ENCODE data around the gene CCDC33.
A peak's percentile ranks its signal among the peaks of the same experiment; 100 is the strongest.

CCDC33 gene

DNA sequence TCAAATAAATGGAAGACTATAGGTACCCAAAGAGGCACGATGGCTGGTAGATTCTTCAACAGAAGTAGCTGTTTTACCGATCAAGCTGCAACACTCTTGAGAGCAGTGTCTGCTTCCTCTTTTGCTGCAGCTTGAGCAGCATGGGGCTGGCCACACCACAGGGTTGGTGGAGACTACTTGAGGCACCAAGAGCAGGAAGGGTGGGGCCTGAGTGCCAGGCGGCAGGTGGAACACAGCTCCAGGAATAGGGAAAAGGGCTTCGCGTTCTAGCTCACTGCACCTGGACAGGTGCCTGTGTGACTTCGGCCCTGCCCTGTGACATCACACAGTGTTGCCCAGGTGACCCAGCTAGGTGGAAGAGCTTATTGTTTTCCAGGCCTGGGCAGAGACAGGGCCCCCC is at the start of gene CCDC33:
Gene CCDC33 (plus strand): TSS at position 365 of the 400 bp plus-strand sequence. CDS start 394 bp downstream, outside the sequence.
- DNase-seq: peak in 1 of 2 donors; percentile 28

DNA sequence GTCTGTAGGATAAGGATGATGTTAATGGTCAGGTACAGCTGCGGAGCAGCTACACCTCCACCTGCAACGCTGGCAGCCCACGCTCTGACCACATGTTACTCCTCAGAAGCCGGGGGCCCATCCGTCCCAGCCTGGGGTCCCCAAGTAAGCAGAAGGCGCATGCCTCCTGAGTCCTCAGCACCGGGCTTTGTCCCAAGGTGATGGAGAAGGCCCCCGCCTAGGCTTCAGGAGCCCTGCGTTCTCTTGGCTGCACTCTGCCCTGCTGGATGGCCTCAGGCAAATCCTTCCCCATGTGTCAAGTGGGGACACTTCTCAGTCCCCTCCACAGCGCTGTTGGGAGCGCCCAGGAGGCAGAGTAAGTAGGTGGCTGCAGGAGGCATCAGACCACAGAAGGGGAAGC is 47.9 kb upstream of the CCDC33 start:
- no peak for DNase-seq

DNA sequence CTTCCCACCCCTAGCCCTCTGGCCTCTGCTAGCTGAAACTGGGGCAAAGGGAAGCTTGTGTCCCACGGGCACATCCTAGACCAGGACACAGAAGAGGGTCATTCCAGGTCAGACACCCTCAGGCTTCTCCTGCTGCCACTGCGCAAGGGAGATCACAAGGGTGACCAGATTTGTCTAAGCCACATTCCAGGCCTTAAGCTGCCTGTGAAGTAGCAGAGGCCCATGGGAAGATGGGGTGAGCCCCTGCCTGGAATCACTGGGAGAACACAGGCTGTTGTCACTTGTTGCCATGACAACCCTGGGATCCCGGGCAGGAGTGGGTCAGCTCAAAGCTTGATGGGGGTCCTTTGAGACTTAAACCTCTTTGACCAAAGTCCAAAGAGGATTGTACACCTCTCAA is 44.3 kb upstream of the CCDC33 start:
- no peak for DNase-seq

DNA sequence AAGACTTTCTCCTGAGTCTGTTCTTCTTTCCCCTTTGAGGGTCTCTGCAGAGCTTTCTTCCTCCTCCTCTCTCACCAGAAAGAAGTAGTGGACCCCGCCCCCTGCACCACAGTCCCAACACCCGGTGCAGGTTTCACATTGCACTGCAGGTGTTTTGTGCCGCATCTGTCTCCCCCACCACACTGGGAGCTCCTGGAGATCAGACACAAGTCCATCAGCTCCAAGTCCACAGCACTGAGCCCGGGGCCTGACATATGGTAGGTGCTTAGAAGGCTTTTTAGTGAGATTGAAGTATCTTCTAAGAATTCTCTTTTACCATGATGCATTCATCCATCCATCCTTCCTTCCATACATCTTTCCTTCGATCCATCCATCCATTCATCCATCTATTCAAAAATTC is 43.4 kb upstream of the CCDC33 start:
- no peak for DNase-seq

DNA sequence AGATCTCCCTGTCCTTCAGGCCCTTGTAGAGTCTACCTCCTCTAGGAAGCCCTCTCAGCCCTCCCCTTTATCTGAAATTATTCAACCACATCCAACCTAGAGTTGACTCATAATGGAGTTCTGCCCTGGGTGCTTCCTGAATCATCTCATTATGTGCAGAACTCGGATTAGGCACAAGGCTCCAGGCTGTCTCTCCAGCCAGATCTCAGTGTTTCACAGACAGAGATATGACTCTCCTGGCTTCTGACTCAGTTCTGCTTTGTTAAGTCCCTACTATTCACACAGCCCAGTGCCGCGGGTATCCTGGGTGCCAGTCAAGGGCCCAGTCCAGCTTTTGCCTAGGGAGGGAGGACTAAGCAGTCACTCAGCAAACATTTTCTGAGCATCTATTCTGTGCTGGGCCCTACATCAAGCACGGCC is 42.8 kb upstream of the CCDC33 start:
- no peak for DNase-seq

DNA sequence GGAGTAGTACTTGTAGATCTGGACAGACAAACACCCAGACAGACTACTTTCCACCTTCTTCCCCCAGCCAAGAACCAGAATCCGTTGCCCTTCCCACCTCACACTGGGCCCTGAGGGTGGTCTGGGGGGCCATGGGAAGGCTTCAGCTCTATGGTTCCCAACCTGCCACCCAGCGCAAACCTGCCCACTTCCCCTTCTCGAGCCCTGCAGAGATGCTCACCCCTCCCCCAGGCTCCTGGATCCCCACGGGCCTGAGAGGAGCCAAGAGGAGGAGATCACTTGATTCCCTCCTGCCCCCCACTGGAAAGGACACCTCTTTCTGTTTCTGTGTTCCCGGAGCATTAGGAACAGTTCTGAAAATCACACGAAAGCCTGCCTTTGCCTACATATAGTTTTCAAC is 42.2 kb upstream of the CCDC33 start:
- no peak for DNase-seq

DNA sequence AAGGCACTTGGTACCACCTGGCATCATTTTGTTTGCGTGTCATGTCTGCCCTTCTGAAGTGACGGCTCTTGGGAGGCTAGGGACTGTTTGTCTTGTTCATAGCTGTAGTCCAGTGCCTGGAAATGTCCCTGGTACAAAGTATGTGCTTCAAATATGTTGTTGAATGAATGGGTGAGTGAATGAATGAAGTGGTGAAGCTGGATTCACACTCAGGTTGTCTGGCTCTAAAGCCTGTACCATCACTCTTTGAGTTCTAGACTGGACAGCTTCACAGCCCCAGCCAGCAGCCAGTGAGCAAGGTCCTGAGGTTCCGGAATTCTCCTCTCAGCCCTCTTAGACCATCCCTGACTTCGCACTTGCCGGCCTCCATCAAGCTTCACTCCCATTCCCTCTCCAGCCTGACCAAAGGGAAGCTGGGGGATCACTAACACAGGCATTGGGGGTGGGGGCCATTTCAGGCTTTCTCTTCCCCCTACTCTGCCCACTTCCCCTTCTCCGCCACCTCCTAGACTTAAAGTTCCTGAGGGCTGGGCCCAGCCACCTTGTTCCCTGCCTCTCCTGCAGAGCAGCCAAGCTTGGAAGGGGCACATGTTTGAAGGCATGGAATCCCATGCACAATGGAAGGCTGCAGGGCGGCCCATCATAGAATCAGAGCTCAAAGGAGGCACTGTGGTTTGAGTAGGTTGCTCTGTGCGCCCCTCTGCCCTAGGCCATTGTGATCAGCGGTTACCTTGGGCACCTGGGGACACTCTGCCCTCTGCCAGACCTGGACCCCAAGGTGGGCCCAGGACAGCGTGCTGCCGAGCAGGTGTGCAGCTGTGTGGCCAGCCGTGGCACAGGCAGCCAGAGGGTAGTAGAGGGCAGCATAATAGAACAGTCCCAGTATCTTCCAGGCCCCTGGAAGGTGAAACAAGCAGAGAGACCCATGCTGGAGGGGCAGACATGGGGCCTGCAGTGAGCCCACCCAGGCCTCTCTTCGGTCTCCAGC is 41.3 kb upstream of the CCDC33 start:
- DNase-seq: no peak

DNA sequence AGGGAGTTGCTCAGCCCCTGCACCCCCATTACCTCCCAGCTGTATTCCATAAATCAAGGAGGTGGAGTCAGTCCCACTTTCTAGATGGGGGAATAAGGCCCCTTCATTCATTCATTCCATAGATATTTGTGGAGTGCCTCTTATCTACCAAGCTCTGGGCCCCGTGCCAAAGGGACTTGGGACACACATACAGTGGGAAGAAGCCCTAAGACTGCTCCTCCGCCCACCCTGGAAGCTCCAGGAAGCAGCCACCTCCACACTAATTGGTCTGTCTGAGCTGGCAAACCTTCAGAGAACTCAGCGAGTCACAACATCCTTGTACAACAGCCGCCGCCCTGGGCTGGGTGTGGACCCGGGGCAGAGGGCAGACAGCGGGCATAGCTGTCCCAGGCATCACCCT is 40.0 kb upstream of the CCDC33 start:
- no peak for DNase-seq

DNA sequence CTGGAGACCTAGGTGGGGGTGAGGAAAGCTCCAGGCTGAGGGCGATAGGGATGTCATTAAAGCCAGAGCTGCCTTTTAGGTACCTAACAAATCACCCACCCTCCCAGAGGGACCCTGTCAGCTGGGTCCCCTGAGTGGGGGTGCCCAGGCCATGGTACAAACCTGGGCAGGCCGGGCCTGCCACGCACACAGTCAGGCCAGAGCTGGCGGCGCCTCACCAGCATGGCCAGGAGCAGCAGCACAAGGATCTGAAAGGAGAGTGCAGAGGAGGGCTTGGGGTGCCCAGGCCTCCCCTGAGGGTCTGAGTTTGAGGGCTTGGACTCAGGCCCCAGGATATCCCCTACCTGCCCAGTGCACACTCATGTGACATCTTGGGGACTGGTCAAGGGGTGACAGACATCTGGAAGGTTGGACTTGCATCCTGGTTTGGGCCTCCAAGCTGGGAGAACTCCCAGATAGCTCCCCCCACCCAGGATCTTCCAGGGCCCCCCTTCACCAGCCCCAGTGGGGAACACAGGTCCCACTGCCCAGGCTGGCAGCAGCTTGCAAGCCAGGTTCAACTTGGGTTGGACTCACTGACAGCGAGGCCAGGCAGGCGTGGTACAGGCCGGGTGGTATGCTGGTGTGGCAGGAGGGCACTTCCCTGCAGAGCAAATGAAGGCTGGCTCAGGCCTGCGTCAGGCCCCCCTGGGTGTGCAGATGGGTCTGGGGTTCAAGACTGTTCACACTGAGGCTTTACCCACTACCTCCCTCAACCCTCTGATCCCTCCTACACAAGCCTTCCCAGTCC is 38.8 kb upstream of the CCDC33 start:
- DNase-seq: no peak

DNA sequence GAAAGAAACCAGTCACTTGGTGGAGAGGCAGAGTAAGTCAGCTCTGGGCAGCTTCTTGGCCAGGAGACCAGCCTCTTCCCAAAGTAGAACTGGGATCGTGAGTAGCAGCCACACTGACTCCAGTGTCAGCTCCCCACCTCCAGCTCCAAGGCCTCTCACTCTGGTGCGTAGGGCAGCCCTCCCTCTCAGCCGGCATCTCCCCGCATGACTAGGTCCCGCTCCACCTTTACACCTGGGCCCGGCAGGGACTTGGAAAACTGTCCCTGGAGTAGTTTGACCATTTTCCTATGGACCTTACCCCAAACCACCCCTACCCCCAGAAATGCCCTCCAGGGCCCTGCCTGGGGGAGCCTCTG is 36.9 kb upstream of the CCDC33 start:
- DNase-seq: no peak

DNA sequence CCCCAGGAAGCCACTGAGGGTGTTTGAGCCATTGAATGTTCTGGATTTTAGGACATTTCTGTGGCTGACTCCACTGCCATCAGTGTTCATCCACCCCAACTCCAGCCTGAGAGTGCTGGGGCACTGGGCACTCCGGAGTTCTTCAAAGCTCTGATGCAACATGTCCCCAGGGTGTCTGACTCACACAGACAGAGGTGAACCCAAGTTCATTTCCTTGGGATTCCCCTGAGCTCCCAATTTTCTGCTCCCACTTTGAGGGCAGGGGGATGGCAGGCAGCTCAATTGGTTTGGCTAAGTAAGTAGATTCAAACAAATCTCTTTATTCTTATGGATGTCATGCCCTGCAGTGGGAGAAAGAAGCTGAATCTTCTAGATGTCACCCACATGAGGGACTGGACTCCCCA is 35.7 kb upstream of the CCDC33 start:
- DNase-seq: no peak

DNA sequence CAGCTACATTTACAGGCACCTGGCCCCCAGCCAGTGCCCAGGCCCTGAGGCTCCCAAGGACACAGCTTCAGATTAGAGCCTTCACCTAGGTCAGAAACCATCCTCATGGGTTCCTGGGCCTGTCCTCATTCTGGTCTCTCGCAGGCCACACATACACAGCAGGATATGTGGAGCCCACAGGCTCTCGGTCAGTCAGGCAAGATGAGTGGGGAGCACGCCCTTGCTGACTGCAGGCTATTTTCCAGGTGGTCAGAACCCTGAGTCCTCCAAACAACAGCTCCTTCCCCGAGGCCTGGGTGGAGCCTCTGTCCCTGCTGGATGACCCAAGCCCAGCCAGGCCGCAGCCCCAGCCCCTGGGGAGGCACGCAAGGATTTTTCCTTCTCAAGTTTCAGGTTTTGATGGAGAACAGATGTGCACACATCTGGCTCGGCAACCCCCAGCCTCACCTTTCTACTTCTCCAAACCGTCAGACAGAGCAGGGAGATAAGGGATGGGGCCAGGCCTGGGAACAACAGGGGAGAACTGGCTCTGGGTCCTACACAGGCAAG is 35.2 kb upstream of the CCDC33 start:
- DNase-seq: no peak

DNA sequence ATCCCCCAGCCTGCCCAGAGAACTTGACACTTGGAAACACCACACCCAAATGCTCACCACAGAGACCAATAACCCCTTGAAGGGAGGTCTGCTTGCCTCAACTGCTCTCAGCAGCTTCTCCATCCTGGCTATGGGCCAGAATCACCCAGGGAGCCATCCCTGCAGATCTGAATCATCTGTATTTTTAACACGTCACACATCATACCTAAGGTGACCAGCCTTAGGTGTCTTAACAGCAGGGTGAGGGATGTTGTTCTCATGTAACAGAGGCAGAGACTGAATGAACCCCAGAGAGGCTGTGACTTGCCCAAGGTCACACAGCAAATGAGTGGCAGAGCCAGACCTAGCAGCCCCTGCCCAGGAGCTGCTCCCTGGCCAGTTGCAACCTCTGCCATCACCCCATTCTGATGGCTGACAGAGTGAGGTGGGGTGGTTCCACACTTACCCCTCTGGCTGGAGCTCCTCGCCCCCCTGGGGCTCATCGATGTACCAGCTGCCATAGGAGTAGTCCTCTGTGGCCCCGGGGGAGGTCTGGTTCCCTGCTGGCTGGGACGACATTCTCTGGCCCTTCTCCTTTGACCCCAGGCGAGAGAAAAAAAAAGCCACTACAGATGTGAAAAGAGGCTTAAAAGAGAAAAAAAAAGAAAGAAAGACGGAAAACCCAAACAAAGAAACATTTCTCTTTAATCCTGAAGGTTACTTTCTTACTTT is 34.3 kb upstream of the CCDC33 start:
- DNase-seq: no peak

DNA sequence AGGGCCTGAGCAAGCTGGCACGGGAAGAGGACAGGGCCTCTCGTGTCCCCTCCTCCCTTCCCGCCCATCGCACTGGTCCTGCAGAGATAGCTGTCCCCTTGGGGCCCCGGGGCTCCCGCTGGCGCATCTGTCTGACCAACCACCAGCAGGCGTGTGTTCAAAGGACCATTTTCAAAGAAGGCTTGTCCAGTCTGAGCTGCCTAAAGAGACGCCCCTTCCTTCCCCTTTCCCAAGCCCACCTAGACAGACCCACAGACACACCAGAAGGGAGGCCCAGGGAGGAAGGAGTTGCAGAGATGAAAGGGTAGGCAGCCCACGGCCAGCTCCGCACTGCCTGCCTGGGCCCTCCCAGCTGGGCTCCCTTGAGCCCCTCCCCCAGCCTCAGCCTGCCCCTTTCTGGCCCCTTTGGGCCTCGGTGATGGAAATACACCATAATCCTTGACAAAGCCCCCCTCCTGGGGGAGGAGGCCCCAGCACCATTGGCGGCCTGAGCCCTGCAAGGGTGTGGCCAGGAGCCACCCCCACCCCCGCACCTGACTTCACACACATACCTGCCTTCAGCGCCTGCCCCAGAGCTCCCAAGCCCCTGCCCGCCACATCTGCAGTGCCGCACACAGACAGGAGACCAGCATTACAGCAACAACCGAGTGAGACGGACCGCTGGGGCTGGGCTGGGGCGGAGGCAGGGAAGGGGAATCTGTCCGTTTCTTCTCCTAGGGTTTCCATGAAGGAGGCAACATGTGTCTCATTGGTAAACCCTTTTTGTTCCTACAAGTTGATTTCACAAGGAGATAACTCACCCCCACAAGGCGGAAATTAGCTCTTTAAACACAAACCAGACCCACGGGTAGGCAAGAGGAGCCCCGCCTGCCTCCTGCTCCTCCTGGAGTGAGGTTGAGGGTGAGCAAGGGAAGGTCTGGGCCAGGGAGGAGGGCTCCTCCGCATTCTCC is 33.4 kb upstream of the CCDC33 start, which contains the start of gene STRA6:
Gene STRA6 (minus strand): TSS at position 336 of the 950 bp plus-strand sequence. CDS start 520 bp downstream, outside the sequence.
- no peak for DNase-seq

DNA sequence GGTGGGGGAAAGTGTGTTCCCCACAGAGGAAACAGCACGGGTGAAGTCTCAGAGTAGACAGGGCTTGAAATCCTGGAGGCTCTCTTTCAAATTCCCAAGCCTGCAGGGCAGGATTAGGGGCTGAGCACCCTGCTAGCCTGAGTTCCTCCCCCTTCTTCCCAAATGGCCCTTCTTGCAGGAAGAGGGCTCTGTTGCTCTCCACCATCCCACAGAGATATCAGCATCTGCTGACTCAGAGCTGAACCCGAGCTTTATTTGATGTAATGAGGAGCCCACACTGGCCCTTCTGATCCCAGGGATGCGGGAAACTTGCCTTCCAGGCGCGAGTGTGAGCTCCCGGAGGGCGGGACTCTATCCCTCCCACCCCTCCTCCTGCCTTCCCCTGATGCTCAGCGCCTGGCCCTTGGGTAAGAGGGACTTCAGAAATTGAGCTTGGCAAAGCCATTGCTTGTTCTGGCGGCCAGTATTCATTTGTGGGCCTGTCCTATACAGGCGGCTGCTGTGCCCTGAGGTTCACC is 32.2 kb upstream of the CCDC33 start:
- no peak for DNase-seq

DNA sequence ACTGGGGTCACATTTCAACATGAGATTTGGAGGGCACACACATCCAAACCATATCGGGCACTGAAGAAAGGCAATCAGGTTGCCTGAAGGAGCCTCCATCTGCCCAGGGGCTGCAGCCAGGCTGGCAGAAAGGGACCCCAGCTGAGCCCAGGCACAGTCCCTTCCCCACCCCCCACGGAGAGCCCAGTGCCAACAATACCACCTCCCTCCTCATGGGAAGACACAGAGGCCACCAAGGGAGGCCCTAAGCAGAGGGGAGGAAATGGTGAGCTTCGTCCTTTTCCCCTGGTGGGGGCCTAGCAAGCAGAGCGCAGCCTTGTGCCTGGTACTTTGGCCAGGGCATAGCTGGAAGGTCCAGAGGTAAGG is 30.6 kb upstream of the CCDC33 start:
- DNase-seq: no peak

DNA sequence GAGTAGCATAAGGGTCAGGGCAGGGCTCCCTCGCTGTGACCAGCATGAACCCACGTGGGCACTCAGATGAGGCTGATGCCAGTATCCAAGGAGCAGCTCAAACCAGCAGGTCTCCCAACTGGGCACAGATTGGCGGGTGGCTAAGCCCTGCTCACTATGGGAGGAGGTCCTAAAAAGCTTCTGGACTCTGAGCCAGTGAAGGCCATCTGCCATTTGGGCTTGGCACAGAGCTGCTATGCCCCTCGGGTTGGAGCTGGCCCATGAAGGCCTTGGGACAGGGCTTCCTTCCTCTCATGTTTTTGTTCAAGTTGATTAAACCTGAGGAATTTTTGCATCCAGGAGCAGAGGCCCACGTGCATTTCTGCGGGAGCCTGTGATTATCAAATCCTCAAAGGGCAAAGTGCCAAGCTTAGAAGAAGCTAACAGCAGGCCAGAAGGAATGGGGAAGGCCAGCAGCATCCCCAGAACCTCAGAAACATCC is 29.3 kb upstream of the CCDC33 start:
- DNase-seq: no peak

DNA sequence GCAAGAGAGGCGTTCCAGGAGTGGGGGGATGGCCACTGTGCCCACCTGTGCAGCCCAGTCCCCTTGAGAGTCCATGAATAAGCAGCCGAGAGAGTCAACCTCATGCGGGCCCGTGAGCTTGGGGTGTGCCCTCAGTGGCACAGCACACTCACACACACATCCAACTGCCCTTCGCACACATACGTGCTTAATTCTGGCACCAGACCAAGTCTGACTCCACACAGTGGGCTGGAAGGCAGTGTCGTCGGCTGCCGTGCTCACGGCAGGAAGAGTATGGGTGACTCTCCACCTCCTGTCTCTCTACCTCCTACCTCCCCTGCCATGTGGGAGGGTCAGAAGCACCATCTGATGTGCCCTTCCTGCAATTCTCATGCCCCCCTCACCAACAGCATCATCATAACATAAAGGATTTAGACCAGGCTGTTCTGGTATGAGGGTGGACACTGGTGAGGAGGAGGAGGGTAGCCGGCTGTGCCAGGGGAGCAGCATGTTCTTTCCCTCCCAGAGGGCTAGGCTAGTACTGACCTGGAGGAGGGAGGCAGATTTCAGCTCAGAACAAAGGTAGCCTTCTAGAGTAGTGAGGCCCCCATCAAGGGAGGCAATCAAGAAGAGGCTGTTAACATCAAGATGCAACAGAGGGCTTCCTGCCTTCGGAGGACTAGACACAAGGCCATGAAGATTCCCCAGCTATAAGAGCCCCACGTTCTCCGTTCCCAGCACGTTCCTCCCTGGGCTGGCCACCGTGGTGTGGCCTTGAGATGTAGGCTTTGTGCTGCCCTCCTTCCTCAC is 28.3 kb upstream of the CCDC33 start:
- no peak for DNase-seq

DNA sequence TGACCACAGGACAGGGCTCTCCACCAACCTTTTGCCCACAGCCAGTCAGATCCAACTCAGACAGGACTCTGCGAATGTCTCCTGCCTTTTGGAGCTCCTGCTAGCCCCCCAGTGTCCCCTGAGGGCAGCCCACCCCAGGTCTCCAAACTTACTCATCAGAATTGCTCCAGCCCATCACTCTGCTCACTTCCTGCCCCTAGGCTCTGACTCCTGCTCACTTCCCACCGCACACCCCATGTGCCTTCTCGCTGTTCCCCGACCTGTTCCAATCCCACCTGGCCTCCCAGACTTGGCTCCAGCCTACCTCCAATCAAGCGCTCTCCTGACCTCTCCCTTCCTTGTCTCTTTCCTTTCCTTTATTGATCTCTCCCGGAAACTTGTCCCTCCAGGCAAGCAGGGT is 27.6 kb upstream of the CCDC33 start:
- DNase-seq: no peak

DNA sequence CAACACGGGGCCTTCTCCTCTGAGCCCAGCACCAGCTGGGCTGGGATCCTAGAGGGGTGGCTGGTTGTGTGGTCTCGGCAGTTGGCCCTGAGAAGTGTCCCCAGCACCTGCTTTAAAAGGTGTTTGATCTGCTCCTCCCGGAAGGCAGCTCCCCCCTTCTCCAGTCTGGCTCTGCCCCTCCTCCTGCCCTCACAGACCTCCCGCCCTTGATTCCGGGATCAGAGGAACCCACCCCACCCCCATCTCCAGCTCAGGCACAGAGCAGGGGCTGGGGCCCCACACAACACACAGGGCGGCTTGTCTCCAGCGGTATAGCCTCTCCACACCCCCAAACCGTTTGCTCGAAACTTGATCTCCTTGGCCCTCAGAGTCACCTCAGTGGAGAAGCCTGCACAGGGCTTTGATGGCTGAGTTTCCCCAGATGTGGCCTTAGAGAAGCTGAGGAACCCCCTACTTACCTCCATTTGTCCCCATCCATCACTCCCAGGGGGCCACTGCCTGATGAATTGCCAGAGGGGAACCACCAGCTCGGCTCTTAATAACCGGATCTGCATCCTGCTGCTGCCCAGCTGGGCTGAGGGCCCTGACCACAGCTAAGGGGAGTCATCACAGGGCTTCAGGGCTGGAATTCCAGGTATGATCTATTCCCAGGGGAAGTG is 27.1 kb upstream of the CCDC33 start:
- no peak for DNase-seq
